ENCODE data around the gene ISLR2.

GRCh38 chr15:74127255-74127953, 3.0 kb upstream of the ISLR2 start:
- TF ChIP-seq YY1 (IDR thresholded peaks at IDR 0.05; ENCODE audit: insufficient read depth, insufficient read length) (no peak), ZNF274 (IDR thresholded peaks at IDR 0.05; ENCODE audit: low read depth, low read length) (no peak), SUZ12 (IDR thresholded peaks at IDR 0.05; ENCODE audit: extremely low read depth, insufficient read depth, insufficient read length) (no peak)
